ENCODE data around the gene BCORL1.

DNA sequence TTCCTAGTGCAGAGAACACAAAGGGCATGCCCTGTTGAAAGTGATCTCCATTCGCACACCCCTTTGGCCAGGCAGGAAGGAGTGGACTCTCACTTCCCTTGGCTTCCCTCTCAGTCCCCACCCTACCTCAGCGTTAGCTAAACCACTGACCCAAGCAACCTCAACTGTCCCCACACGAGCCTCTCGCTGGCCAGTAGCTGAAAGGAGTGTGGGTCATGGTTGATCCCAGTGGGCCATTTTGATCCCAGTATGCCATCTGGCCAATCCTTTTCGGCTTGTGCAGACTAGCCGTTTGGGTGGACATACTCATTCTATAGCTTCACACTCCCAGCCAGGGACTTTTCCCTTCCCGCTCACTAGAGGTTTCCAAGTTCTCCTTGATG is 24.4 kb upstream of the BCORL1 start:
- TF ChIP-seq POLR2AphosphoS5 (IDR thresholded peaks at IDR 0.05) (no peak), SMC3 (conservative IDR thresholded peaks at IDR 0.05; ENCODE audit: poor library complexity) (no peak), TAF1 (IDR thresholded peaks at IDR 0.05; ENCODE audit: low read depth) (no peak), EP300 (conservative IDR thresholded peaks at IDR 0.05; ENCODE audit: poor library complexity, severe bottlenecking) (no peak), MXI1 (conservative IDR thresholded peaks at IDR 0.05; ENCODE audit: poor library complexity, severe bottlenecking) (no peak)
- TF ChIP-seq, protein P1, sequence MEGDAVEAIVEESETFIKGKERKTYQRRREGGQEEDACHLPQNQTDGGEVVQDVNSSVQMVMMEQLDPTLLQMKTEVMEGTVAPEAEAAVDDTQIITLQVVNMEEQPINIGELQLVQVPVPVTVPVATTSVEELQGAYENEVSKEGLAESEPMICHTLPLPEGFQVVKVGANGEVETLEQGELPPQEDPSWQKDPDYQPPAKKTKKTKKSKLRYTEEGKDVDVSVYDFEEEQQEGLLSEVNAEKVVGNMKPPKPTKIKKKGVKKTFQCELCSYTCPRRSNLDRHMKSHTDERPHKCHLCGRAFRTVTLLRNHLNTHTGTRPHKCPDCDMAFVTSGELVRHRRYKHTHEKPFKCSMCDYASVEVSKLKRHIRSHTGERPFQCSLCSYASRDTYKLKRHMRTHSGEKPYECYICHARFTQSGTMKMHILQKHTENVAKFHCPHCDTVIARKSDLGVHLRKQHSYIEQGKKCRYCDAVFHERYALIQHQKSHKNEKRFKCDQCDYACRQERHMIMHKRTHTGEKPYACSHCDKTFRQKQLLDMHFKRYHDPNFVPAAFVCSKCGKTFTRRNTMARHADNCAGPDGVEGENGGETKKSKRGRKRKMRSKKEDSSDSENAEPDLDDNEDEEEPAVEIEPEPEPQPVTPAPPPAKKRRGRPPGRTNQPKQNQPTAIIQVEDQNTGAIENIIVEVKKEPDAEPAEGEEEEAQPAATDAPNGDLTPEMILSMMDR (IDR thresholded peaks at IDR 0.05; ENCODE audit: poor library complexity, severe bottlenecking) = no peak

All from neural cell (in vitro differentiated cells).